Kidney epithelial cell (primary cell): ENCODE results near the gene GAL3ST1. TPM values are rescaled to one million over a fixed set of nuclear protein-coding genes. Genes with fewer than 3 reads are reported as not detected.

Experiments used
- DNase-seq: peaks from one replicate; pipeline ENCODE4 v3.0.0-alpha.2; 2010; ENCODE audit warnings: low read depth
- H3K27me3 ChIP-seq: 2 replicates; pipeline ENCODE4 v1.6.0; 2011; ENCODE audit warnings: low read length; ENCODE audit not compliant: control insufficient read depth, insufficient read depth
- H3K36me3 ChIP-seq: 2 replicates; pipeline ENCODE4 v1.5.1; 2011; ENCODE audit warnings: low read length; ENCODE audit not compliant: control insufficient read depth, insufficient read depth
- H3K4me3 ChIP-seq: 2 replicates; pipeline ENCODE4 v1.5.1; 2011; ENCODE audit warnings: low read depth, mild to moderate bottlenecking, control low read depth, low read length
- total RNA-seq: library from RNA; depleted of rRNA; stranded (reverse); fragments of >200 nt; gene quantifications from 2 replicates; pipeline ENCODE4 v1.2.3, GENCODE V29; 2015
- TF ChIP-seq, protein P1 (sequence below): IDR thresholded peaks from 2 replicates; pipeline ENCODE4 v1.5.1; 2011; ENCODE audit warnings: mild to moderate bottlenecking, moderate library complexity, low read length, control low read depth, inconsistent platforms; ENCODE audit not compliant: insufficient read depth, poor library complexity, severe bottlenecking

GAL3ST1 gene
- total RNA-seq, 1 donor from 2014 or later = 4.0 TPM

DNA sequence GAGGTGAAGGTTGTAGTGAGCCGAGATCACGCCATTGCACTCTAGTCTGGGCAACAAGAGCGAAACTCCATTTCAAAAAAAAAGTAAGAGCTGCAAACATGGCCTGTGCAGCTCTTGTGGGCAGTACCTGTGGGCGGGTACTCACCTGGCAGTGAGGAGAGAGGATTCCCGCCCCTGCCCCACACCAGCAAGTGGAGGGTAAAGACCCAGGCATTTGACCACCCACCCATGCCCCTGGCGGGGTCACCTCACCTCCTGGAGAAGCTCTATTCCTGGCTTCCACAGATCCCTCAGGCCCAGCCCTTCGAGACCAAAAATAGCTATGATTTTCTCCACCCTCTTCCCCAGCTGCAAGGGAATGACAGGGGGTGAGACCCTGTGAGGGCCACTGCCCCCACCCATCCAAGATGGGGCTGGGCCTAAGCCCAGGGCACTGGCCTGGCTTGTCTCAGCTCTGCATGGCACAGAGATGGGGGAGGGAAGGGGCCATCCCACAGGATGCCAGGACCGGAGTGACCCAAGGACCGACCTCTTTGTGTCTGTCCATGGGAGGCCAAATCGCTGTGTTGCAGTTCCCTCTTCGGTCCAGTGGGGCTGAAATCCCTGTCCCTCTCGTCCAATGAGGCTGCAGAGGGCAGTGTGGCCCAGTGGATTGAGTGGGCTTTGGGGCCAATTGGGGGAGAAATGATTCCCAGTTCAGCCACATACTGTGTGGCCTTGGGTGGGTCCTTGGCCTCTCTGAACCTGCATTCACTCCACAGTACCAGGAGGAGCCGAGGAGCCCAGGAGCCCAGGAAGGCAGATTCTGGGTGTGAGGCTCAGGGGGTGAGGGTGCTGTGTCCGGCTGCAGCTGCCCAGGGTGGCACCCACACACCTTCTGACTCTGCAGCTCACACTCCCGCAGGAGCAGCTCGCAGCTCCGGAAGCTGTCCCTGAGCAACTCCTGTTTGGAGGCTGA lies 42.5 kb downstream of the GAL3ST1 start:
- TF ChIP-seq, protein P1, sequence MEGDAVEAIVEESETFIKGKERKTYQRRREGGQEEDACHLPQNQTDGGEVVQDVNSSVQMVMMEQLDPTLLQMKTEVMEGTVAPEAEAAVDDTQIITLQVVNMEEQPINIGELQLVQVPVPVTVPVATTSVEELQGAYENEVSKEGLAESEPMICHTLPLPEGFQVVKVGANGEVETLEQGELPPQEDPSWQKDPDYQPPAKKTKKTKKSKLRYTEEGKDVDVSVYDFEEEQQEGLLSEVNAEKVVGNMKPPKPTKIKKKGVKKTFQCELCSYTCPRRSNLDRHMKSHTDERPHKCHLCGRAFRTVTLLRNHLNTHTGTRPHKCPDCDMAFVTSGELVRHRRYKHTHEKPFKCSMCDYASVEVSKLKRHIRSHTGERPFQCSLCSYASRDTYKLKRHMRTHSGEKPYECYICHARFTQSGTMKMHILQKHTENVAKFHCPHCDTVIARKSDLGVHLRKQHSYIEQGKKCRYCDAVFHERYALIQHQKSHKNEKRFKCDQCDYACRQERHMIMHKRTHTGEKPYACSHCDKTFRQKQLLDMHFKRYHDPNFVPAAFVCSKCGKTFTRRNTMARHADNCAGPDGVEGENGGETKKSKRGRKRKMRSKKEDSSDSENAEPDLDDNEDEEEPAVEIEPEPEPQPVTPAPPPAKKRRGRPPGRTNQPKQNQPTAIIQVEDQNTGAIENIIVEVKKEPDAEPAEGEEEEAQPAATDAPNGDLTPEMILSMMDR = no peak
- Histone ChIP-seq H3K27me3 (no peaks in the 10 kb centered on the region), H3K36me3 (no peaks in the 10 kb centered on the region), H3K4me3 (no peak overlapping the region)
- no peak for DNase-seq

DNA sequence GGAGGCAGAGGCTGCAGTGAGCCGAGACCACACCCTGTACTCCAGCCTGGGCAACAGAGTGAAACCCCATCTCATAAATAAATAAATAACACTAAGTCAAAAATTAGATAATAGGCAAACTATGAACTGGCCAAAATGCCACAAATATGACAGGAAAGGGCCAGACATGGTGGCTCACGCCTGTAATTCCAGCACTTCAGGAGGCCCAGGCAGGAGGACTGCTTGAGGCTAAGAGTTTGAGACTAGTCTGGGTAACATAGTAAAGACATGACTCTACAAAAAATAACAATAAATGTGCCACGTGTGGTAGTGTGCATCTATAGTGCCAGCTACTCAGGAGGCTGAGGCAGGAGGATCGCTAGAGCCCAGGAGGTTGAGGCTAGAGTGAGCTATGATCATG lies 47.8 kb downstream of the GAL3ST1 start:
- Histone ChIP-seq H3K27me3 (no peaks in the 10 kb centered on the region), H3K36me3 (no peaks in the 10 kb centered on the region), H3K4me3 (no peak overlapping the region)
- TF ChIP-seq, protein P1 = no peak
- DNase-seq = no peak

DNA sequence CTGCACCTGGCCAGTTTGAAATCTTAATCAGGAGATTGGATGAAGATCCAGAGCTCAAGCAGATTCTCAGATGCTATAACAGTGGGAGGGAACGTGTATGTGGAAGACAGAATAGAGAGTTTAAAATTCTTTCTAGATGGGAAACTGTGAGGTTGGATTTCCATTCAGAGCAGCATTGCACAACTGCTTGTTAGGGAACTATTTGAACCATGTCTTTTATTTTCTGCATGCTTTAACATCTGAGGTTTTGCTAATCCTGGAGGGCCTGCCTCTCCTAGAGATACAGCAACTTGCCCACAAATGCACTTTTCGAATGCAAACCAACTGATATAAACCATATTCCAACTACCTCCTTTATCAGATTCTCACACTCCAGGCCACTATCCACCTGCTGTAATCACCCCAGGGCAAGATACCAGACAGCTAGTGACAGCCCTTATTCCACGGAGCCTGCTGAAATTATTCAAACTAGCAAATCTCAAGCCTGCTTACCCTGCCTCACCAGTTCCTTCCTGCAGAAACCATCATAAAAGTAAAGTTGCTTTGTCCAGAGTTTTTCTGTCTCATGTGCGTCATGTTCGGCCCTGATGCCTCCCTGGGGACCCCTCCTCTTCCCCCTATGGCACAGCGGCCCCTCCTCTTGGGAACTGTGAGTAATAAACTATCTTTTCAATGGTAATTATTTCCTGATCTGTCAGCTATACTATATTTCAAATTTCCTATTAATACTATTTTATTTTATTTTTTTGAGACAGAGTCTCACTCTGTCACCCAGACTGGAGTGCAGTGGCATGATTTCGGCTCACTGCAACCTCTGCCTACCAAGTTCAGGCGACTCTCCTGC lies 50.6 kb downstream of the GAL3ST1 start:
- DNase-seq = no peak
- Histone ChIP-seq H3K4me3 (no peak overlapping the region), H3K27me3 (peaks cover 2% of the 10 kb centered on the region), H3K36me3 (no peaks in the 10 kb centered on the region)
- TF ChIP-seq, protein P1 = no peak

DNA sequence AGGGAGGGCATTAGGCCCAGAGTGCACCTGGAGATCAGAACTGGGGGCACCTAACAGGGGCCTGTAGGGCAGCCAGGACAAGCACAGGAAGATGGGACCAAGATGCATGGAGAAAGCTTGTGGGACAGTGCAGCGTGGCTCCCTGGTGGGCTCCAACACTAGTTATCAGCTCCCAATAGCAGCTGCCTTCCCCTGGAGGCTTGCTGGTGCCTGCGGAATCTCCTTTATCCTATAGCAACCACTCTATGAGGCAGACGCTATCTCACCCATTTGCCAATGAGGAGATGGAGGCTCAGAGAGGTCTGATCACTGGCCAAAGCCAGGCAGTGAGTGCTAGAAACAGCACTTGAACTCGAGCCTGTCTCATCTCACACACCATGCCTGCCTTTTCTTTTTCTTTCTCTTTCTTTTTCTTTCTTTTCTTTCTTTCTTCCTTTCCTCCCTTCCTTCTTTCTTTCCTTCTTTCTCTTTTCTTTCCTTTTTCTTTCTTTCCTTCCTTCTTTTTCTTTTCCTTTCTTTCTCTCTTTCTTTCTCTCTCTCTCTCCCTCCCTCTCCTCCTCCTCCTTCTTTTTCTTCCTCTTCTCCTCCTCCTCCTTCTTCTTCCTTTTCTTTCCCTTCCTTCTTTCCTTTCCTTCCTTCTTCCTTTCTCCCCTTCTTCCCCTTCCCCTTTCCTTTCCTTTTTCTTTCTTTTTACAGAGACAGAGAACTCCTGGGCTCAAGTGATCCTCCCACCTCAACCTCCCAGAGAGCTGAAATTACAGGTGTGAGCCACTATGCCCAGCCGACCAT lies 52.9 kb downstream of the GAL3ST1 start:
- Histone ChIP-seq H3K27me3 (peaks cover 2% of the 10 kb centered on the region), H3K36me3 (no peaks in the 10 kb centered on the region), H3K4me3 (no peak overlapping the region)
- TF ChIP-seq, protein P1 = no peak
- no peak for DNase-seq

DNA sequence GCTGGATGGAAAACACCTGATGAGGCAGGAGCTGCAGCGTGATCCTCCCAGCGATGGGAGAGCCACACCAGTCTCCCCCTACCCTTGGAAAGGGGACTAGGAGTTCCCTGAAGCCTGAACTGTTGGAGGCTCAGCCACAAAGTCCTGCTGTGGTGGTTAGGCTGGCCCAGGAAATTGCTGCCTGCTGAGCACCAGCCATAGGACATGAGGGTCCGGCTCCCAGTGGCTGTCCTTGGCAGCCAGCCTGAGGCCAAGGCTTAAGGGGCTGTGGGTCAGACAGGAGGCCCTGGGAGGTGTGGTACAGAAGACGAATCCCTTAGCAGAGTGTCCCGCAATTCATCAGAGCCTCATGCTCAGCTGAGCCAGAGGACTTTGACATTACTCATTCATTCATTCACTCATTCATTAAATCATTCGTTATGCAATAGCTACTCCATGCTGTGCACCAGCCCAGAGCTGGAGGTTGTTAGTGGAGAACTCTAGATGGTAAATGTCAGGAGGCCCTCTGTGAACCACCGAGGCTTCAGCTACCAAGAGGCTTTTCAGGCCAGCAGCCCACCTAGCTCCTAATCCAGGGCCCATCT lies 54.5 kb downstream of the GAL3ST1 start:
- H3K4me3 ChIP-seq = no peak overlapping the region
- H3K36me3 ChIP-seq = no peaks in the 10 kb centered on the region
- no peak for DNase-seq
- TF ChIP-seq, protein P1 = no peak
- peaks cover 2% of the 10 kb centered on the region for H3K27me3 ChIP-seq
